Spinal cord (tissue), 10 donors: ENCODE data around the gene ZNF24. TPM values are rescaled to one million over a fixed set of nuclear protein-coding genes. Genes with fewer than 3 reads are reported as not detected.

Experiments used
- DNase-seq, 6 donors: peaks; one replicate each; pipeline versions ENCODE4 v3.0.0 to v3.0.0-alpha.2; 2013 to 2015; ENCODE audit warnings: low spot score in 6 of 6, low read depth in 4 of 6
- H3K27ac ChIP-seq: one replicate; pipeline ENCODE4 v1.5.1; 2013; ENCODE audit warnings: low read depth, low read length, control low read depth
- H3K27me3 ChIP-seq: one replicate; pipeline ENCODE4 v1.6.1; 2013; ENCODE audit warnings: low read length; ENCODE audit not compliant: control insufficient read depth, insufficient read depth
- H3K36me3 ChIP-seq: one replicate; pipeline ENCODE4 v1.6.1; 2013; ENCODE audit warnings: low read length; ENCODE audit not compliant: control insufficient read depth, insufficient read depth
- H3K4me1 ChIP-seq: one replicate; pipeline ENCODE4 v1.6.1; 2013; ENCODE audit warnings: low read length; ENCODE audit not compliant: control insufficient read depth, insufficient read depth
- H3K4me3 ChIP-seq: one replicate; pipeline ENCODE4 v1.5.1; 2013; ENCODE audit warnings: low read depth, low read length, control low read depth
- H3K9me3 ChIP-seq: one replicate; pipeline ENCODE4 v1.6.1; 2013; ENCODE audit warnings: low read length; ENCODE audit not compliant: control insufficient read depth, insufficient read depth
- WGBS: methylation state at CpG from one replicate; pipeline ENCODE4 v1.1.5; 2013; ENCODE audit warnings: missing lambda C conversion rate; ENCODE audit not compliant: insufficient coverage; 5-methylcytosine and 5-hydroxymethylcytosine counted together
- polyA plus RNA-seq, 2 donors: library from polyadenylated mRNA; unstranded; fragments of 120-200 nt; gene quantifications; one replicate each; pipeline ENCODE4 v1.2.1, GENCODE V29; 2013; ENCODE audit not compliant: insufficient read length in 2 of 2
- total RNA-seq, 2 donors: library from RNA; depleted of rRNA in 1 of 2; stranded (reverse); fragments of 120-200 nt in 1 of 2; fragments of >200 nt in 1 of 2; gene quantifications; one replicate each; pipeline versions ENCODE4 v1.2.3 to v1.2.4, GENCODE V29; 2013 to 2014
- donor health status: healthy.

The ZNF24 gene
- total and polyA plus RNA-seq, 4 donors: 48.0 to 103 (median 65.1) TPM

- no peak overlapping the region for H3K27ac ChIP-seq
Measured at GRCh38 chr18:35283923-35284794, 60.1 kb downstream of the ZNF24 start.

GRCh38 chr18:35282353-35282752, 61.9 kb downstream of the ZNF24 start:
- Histone ChIP-seq H3K27ac (no peak overlapping the region), H3K4me1 (no peaks in the 10 kb centered on the region), H3K27me3 (no peaks in the 10 kb centered on the region), H3K36me3 (peaks cover 18% of the 10 kb centered on the region), H3K9me3 (no peaks in the 10 kb centered on the region), H3K4me3 (no peak overlapping the region)
- no CpG with 5 or more reads among the region's 1 CpG for whole genome bisulfite sequencing
- no peak for DNase-seq

More at GRCh38 chr18:35283923-35284794, 60.1 kb downstream of the ZNF24 start:
- no peak overlapping the region for H3K4me3 ChIP-seq
- H3K36me3 ChIP-seq: peaks cover 18% of the 10 kb centered on the region
- peaks cover 4% of the 10 kb centered on the region for H3K4me1 ChIP-seq
- WGBS: 98% methylated on average over 7 of the region's 7 CpGs
- no peaks in the 10 kb centered on the region for H3K27me3 ChIP-seq
- DNase-seq: no peak
- no peaks in the 10 kb centered on the region for H3K9me3 ChIP-seq

Other genes with a start within 250 kb of the ZNF24 start
- gene ZNF397, start 103.4 kb downstream of the ZNF24 start, total RNA-seq: 10 to 100 TPM; 39.3 to 41.0 TPM
- gene ZNF397, start 103.4 kb downstream of the ZNF24 start, polyA plus RNA-seq: 10 to 100 TPM; 49.3 to 52.8 TPM
- gene ZSCAN30, start 54.2 kb downstream of the ZNF24 start, total RNA-seq: 10 to 100 TPM; 22.7 to 30.9 TPM
- 10 to 100 TPM; 33.6 to 40.3 TPM for gene ZSCAN30, start 54.2 kb downstream of the ZNF24 start, polyA plus RNA-seq
- 1 to 10 TPM; 6.2 to 6.8 TPM for gene ZNF396, start 32.9 kb upstream of the ZNF24 start, total RNA-seq
- gene ZNF396, start 32.9 kb upstream of the ZNF24 start, polyA plus RNA-seq: 1 to 10 TPM; 4.3 to 5.3 TPM
- 1 to 10 TPM; 8.1 to 9.1 TPM for gene INO80C, start 153.5 kb upstream of the ZNF24 start, total RNA-seq
- 10 to 100 TPM; 21.8 to 22.4 TPM for gene INO80C, start 153.5 kb upstream of the ZNF24 start, polyA plus RNA-seq
- 10 to 100 TPM; 89.8 to 96.8 TPM for gene GALNT1, start 237.3 kb upstream of the ZNF24 start, total RNA-seq
- 10 to 100 TPM; 57.3 to 67.8 TPM for gene GALNT1, start 237.3 kb upstream of the ZNF24 start, polyA plus RNA-seq